H1 (cell line): ENCODE data around the gene THEMIS. TPM values are rescaled to one million over a fixed set of nuclear protein-coding genes. Genes with fewer than 3 reads are reported as not detected.

Experiments
- CTCF ChIA-PET: fragments of 300-600 bp; sonication (Branson Sonifier 250); formaldehyde crosslinking; loops from one replicate; lab custom pipeline; 2021; ENCODE audit not compliant: partially characterized antibody; lab: Charles Lee
- POLR2A ChIA-PET: fragments of 300-600 bp; sonication (Branson Sonifier 250); formaldehyde crosslinking; loops from one replicate; lab custom pipeline; 2021; ENCODE audit warnings: inconsistent platforms; ENCODE audit not compliant: partially characterized antibody; lab: Charles Lee
- DNase-seq, 2 experiments: peaks; one replicate each; pipeline versions ENCODE4 v3.0.0 to v3.0.0-alpha.2; 2010 to 2022; ENCODE audit warnings: low spot score in 2 of 2, low read depth in 1 of 2, mixed read lengths in 1 of 2
- FAIRE-seq: peaks from 2 replicates; lab custom pipeline; 2011; peaks lifted over from hg19 to GRCh38; lab: Jason Lieb, UNC
- H2AFZ ChIP-seq: 2 replicates; pipeline ENCODE4 v1.8.1; 2012; ENCODE audit warnings: low read length, inconsistent platforms
- H2AK5ac ChIP-seq: 2 replicates; pipeline ENCODE4 v1.6.1; 2013; ENCODE audit warnings: low read depth, low read length
- H2BK120ac ChIP-seq: replicated peaks from 2 replicates; pipeline ENCODE3; 2013; ENCODE audit warnings: low read depth, low read length, inconsistent platforms
- H2BK12ac ChIP-seq: 2 replicates; pipeline ENCODE4 v1.6.1; 2013; ENCODE audit warnings: low read depth, low read length
- H2BK15ac ChIP-seq: 2 replicates; pipeline ENCODE4 v1.6.1; 2013; ENCODE audit warnings: low read length
- H2BK20ac ChIP-seq: 2 replicates; pipeline ENCODE4 v1.6.1; 2013; ENCODE audit warnings: low read length
- H2BK5ac ChIP-seq: 2 replicates; pipeline ENCODE4 v1.6.1; 2013; ENCODE audit warnings: low read depth, low read length
- H3K14ac ChIP-seq: 2 replicates; pipeline ENCODE4 v1.6.1; 2013; ENCODE audit warnings: inconsistent platforms; ENCODE audit not compliant: insufficient read length
- H3K18ac ChIP-seq: 2 replicates; pipeline ENCODE4 v1.6.1; 2013; ENCODE audit warnings: low read length; ENCODE audit errors: extremely low read depth
- H3K23ac ChIP-seq: 2 replicates; pipeline ENCODE4 v1.6.1; 2013; ENCODE audit warnings: inconsistent platforms; ENCODE audit not compliant: insufficient read length
- H3K23me2 ChIP-seq: 2 replicates; pipeline ENCODE4 v1.6.1; 2013; ENCODE audit warnings: low read depth, low read length
- H3K27ac ChIP-seq: 2 replicates; pipeline ENCODE4 v1.6.1; 2011; ENCODE audit warnings: low read depth, low read length, inconsistent platforms
- H3K27me3 ChIP-seq, 4 experiments: replicated peaks in 1 of 4; 1 replicate in 1 of 4; 2 replicates in 3 of 4; pipeline versions ENCODE4 v1.6.1 to v1.8.1; 2011 to 2013; ENCODE audit warnings: low read length in 3 of 4, mild to moderate bottlenecking in 3 of 4, inconsistent platforms in 2 of 4, mixed read lengths in 2 of 4, moderate library complexity in 1 of 4; ENCODE audit not compliant: control insufficient read depth in 3 of 4, insufficient read depth in 3 of 4; ENCODE audit errors: extremely low read depth in 1 of 4
- H3K36me3 ChIP-seq, 4 experiments: 2 replicates each; pipeline versions ENCODE4 v1.6.1 to v1.8.1; 2011 to 2013; ENCODE audit warnings: mild to moderate bottlenecking in 4 of 4, low read length in 3 of 4, moderate library complexity in 2 of 4, control low read depth in 1 of 4, inconsistent platforms in 1 of 4; ENCODE audit not compliant: insufficient read depth in 4 of 4, control insufficient read depth in 2 of 4
- H3K4ac ChIP-seq: replicated peaks from 2 replicates; pipeline ENCODE3; 2013; ENCODE audit warnings: low read length, low read depth, mixed read lengths, inconsistent platforms; ENCODE audit not compliant: insufficient read length
- H3K4me1 ChIP-seq, 4 experiments: replicated peaks in 1 of 4; 1 replicate in 1 of 4; 2 replicates in 3 of 4; pipeline versions ENCODE4 v1.6.1 to v1.8.1; 2011 to 2013; ENCODE audit warnings: low read length in 3 of 4, inconsistent platforms in 2 of 4, mixed read lengths in 1 of 4; ENCODE audit not compliant: insufficient read depth in 4 of 4, control insufficient read depth in 3 of 4
- H3K4me2 ChIP-seq, 2 experiments: 2 replicates each; pipeline versions ENCODE4 v1.6.1 to v1.8.1; 2011 to 2013; ENCODE audit warnings: low read depth in 2 of 2, low read length in 2 of 2, control low read depth in 1 of 2, inconsistent platforms in 1 of 2, mild to moderate bottlenecking in 1 of 2; ENCODE audit not compliant: insufficient read depth in 1 of 2
- H3K4me3 ChIP-seq, 4 experiments: fragments of 200-600, 300-600 bp in 1 of 4; sonication (generic), shearing (Covaris generic), sonication (Bioruptor Twin) in 1 of 4; 2 replicates each; pipeline versions ENCODE4 v1.5.1 to v1.8.1; 2011 to 2016; ENCODE audit warnings: low read length in 4 of 4, low read depth in 3 of 4, control low read depth in 2 of 4, inconsistent platforms in 2 of 4, mild to moderate bottlenecking in 2 of 4, mixed read lengths in 1 of 4, moderate library complexity in 1 of 4; ENCODE audit not compliant: insufficient read depth in 2 of 4; ENCODE audit errors: extremely low read depth in 1 of 4
- H3K56ac ChIP-seq: replicated peaks from 2 replicates; pipeline ENCODE3; 2013; ENCODE audit warnings: low read depth, mild to moderate bottlenecking, mixed read lengths, low read length, inconsistent platforms; ENCODE audit not compliant: insufficient read length
- H3K79me1 ChIP-seq: 2 replicates; pipeline ENCODE4 v1.6.1; 2013; ENCODE audit warnings: low read depth, low read length, control low read depth
- H3K79me2 ChIP-seq, 2 experiments: 2 replicates each; pipeline versions ENCODE4 v1.6.1 to v1.8.1; 2012 to 2013; ENCODE audit warnings: low read length in 2 of 2, mild to moderate bottlenecking in 2 of 2, inconsistent platforms in 1 of 2; ENCODE audit not compliant: insufficient read depth in 2 of 2, control insufficient read depth in 1 of 2
- H3K9ac ChIP-seq, 4 experiments: replicated peaks in 1 of 4; 1 replicate in 1 of 4; 2 replicates in 3 of 4; pipeline versions ENCODE4 v1.6.1 to v1.8.1; 2011 to 2013; ENCODE audit warnings: low read depth in 3 of 4, low read length in 3 of 4, control low read depth in 2 of 4, mild to moderate bottlenecking in 2 of 4, moderate library complexity in 2 of 4, inconsistent platforms in 1 of 4; ENCODE audit errors: extremely low read depth in 1 of 4
- H3K9me3 ChIP-seq, 2 experiments: 2 replicates each; pipeline versions ENCODE4 v1.6.1 to v1.8.1; 2012 to 2013; ENCODE audit warnings: mild to moderate bottlenecking in 2 of 2, moderate library complexity in 2 of 2, control low read depth in 1 of 2, inconsistent platforms in 1 of 2, low read depth in 1 of 2, low read length in 1 of 2, mixed read lengths in 1 of 2; ENCODE audit not compliant: insufficient read depth in 2 of 2
- H4K20me1 ChIP-seq, 2 experiments: replicated peaks in 1 of 2; 2 replicates each; pipeline versions ENCODE3 to v1.8.1; 2011 to 2013; ENCODE audit warnings: inconsistent platforms in 2 of 2, low read length in 2 of 2, mild to moderate bottlenecking in 1 of 2; ENCODE audit not compliant: insufficient read depth in 2 of 2, control insufficient read depth in 1 of 2
- H4K5ac ChIP-seq: 2 replicates; pipeline ENCODE4 v1.6.1; 2013; ENCODE audit warnings: low read length, low read depth, mixed read lengths, inconsistent platforms; ENCODE audit not compliant: insufficient read length
- H4K8ac ChIP-seq: 2 replicates; pipeline ENCODE4 v1.8.0; 2013; ENCODE audit warnings: mild to moderate bottlenecking, moderate library complexity, low read length, inconsistent platforms; ENCODE audit not compliant: insufficient read depth; ENCODE audit errors: extremely low read depth
- H4K91ac ChIP-seq: replicated peaks from 2 replicates; pipeline ENCODE3; 2013; ENCODE audit warnings: low read length, mixed read lengths, inconsistent platforms; ENCODE audit not compliant: insufficient read length
- ASH2L ChIP-seq: fragments of 200-600, 300-600 bp; sonication (generic); IDR thresholded peaks from one replicate; pipeline ENCODE4 v1.7.1; 2017; ENCODE audit warnings: low read length
- CHD1 ChIP-seq: IDR thresholded peaks from 2 replicates; pipeline ENCODE4 v1.6.1; 2012; ENCODE audit warnings: low read depth, low read length, improper control_type of control experiment
- CTCF ChIP-seq, 3 experiments: IDR thresholded peaks; 1 replicate in 2 of 3; 2 replicates in 1 of 3; pipeline versions ENCODE4 v1.5.1 to v1.6.1; 2011; ENCODE audit warnings: low read length in 3 of 3, mild to moderate bottlenecking in 3 of 3, inconsistent platforms in 2 of 3, low read depth in 1 of 3, moderate library complexity in 1 of 3; ENCODE audit not compliant: insufficient read depth in 1 of 3; ENCODE audit errors: control extremely low read depth in 1 of 3
- HDAC2 ChIP-seq, 2 experiments: fragments of 300-600 bp in 1 of 2; sonication (generic) in 1 of 2; IDR thresholded peaks; 2 replicates each; pipeline ENCODE4 v1.6.1; 2011 to 2012; ENCODE audit warnings: low read depth in 2 of 2, low read length in 2 of 2, mild to moderate bottlenecking in 2 of 2, moderate library complexity in 2 of 2, borderline replicate concordance in 1 of 2, inconsistent platforms in 1 of 2
- JUN ChIP-seq: IDR thresholded peaks from 2 replicates; pipeline ENCODE4 v1.6.1; 2011; ENCODE audit warnings: low read depth, mild to moderate bottlenecking, improper control_type of control experiment, low read length
- PHF8 ChIP-seq: fragments of 200-600 bp; sonication (generic); conservative IDR thresholded peaks from 2 replicates; pipeline ENCODE4 v1.7.1; 2012; ENCODE audit warnings: low read depth, mild to moderate bottlenecking, inconsistent platforms, low read length, moderate library complexity
- RFX5 ChIP-seq: IDR thresholded peaks from 2 replicates; pipeline ENCODE4 v1.6.1; 2011; ENCODE audit warnings: low read depth, low read length, improper control_type of control experiment, borderline replicate concordance
- SIN3A ChIP-seq, 2 experiments: IDR thresholded peaks in 1 of 2; conservative IDR thresholded peaks in 1 of 2; 2 replicates each; pipeline ENCODE4 v1.6.1; 2011 to 2012; ENCODE audit warnings: low read length in 2 of 2, improper control_type of control experiment in 1 of 2, low read depth in 1 of 2, mild to moderate bottlenecking in 1 of 2
- TAF1 ChIP-seq: IDR thresholded peaks from 2 replicates; pipeline ENCODE4 v1.6.1; 2011; ENCODE audit warnings: mild to moderate bottlenecking, low read depth, low read length
- TAF7 ChIP-seq: optimal IDR thresholded peaks from 2 replicates; pipeline ENCODE3; 2011; ENCODE audit warnings: low read depth, mild to moderate bottlenecking, inconsistent platforms, low read length, moderate library complexity, borderline replicate concordance
- TBP ChIP-seq: IDR thresholded peaks from 2 replicates; pipeline ENCODE4 v1.6.1; 2011; ENCODE audit warnings: low read depth, low read length, improper control_type of control experiment
- WGBS, 2 experiments: shearing (Covaris generic) in 1 of 2; methylation state at CpG; one replicate each; pipeline versions ENCODE4 v1.1.6 to v1.1.7; 2013 to 2015; ENCODE audit warnings: low lambda C conversion rate in 2 of 2, mixed read lengths in 2 of 2, inconsistent platforms in 1 of 2, low coverage in 1 of 2, missing lambda C conversion rate in 1 of 2; ENCODE audit not compliant: insufficient replicate concordance in 2 of 2, insufficient coverage in 1 of 2, insufficient read length in 1 of 2; ENCODE audit errors: extremely low coverage in 1 of 2, missing lambda C conversion rate in 1 of 2; 5-methylcytosine and 5-hydroxymethylcytosine counted together
- polyA plus RNA-seq, 7 experiments: library from polyadenylated mRNA; depleted of rRNA in 3 of 7; stranded (reverse) in 5 of 7; unstranded in 2 of 7; fragments of >200 nt in 5 of 7; fragments of 200-250 nt in 2 of 7; gene quantifications; 1 replicate in 5 of 7; 2 replicates in 1 of 7; 4 replicates in 1 of 7; pipeline versions ENCODE4 v1.2.1 to v1.2.3, GENCODE V29; 2011 to 2013; ENCODE audit warnings: missing spikeins in 2 of 7, mixed read lengths in 2 of 7
- total RNA-seq: library from RNA; stranded (reverse); fragmentation: NEBNext Ultra II Directional; extraction: Animal tissue kit (Norgen Biotek cat#: 25700); gene quantifications from 2 replicates; pipeline ENCODE4 v1.2.1, GENCODE V29; 2021

The THEMIS gene
- total and polyA plus RNA-seq, 2 of the 8 experiments (the other 6 are each of a cell fraction or from before 2014, with no cell fraction given), result not detected

DNA sequence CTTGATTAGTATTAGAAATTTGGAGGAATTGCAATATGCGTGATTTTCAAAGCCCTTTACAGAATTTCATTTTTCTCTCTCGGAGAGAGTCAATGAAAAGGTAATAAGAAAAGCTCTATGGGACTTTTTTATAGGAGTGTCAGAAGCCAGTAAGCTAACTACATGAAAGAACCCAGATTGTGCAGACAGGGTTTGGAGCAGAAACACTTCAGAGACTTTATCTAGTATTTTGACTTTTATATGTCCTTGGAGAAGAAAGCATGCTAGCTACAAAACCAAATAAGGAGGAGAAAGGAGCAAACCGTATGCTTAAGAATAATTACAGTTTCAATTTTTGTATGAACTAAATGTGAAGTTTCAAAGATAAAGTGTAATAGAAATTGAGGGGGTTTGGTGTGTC, 182.2 kb downstream of the THEMIS start:
- FAIRE-seq (no peak), DNase-seq (no peak)
- H3K27ac ChIP-seq, result no peak overlapping the region
- no peaks in the 10 kb centered on the region for H3K4me1 ChIP-seq
- ChIA-PET POLR2A (no interaction called here), CTCF (interaction anchor here (0.8 kb wide), 1 partner anchor 19 kb away, joined by 3 read pairs; no protein-coding TSS in a partner anchor)
- no peak overlapping the region for H2BK15ac ChIP-seq
- H4K91ac ChIP-seq, result no peak overlapping the region
- H2AK5ac ChIP-seq, result no peak overlapping the region
- no peak overlapping the region for H3K18ac ChIP-seq
- no peak overlapping the region for H3K4ac ChIP-seq
- H2BK5ac ChIP-seq, result no peak overlapping the region
- H2BK120ac ChIP-seq, result no peak overlapping the region
- H3K23me2 ChIP-seq, result no peaks in the 10 kb centered on the region
- 87% methylated on average over 3 of the region's 3 CpGs; no CpG with 5 or more reads in 1 of the 2 experiments for WGBS, 2 experiments
- H3K14ac ChIP-seq, result no peak overlapping the region
- H3K23ac ChIP-seq, result no peak overlapping the region
- H3K9me3 ChIP-seq, result no peaks in the 10 kb centered on the region
- H3K56ac ChIP-seq, result no peak overlapping the region
- H4K8ac ChIP-seq, result no peak overlapping the region
- no peaks in the 10 kb centered on the region for H3K27me3 ChIP-seq
- no peaks in the 10 kb centered on the region for H3K36me3 ChIP-seq
- no peaks in the 10 kb centered on the region for H3K79me2 ChIP-seq
- no peak overlapping the region for H3K4me3 ChIP-seq
- H2AFZ ChIP-seq, result no peak overlapping the region
- no peak overlapping the region for H3K4me2 ChIP-seq
- no peak overlapping the region for H3K9ac ChIP-seq
- H4K20me1 ChIP-seq, result no peaks in the 10 kb centered on the region
- H4K5ac ChIP-seq, result no peak overlapping the region
- H3K79me1 ChIP-seq, result no peaks in the 10 kb centered on the region
- no peak overlapping the region for H2BK12ac ChIP-seq
- H2BK20ac ChIP-seq, result no peak overlapping the region
- no peak for TF ChIP-seq ASH2L
- TF ChIP-seq TAF7, result no peak
- TF ChIP-seq SIN3A (conservative IDR thresholded peaks at IDR 0.05 in 1 of 2, IDR thresholded peaks at IDR 0.05 in 1 of 2; ENCODE audit: low read depth in 1 of 2, low read length in 2 of 2), result no peak
- TF ChIP-seq TAF1, result no peak
- no peak for TF ChIP-seq HDAC2 (IDR thresholded peaks at IDR 0.05; ENCODE audit: borderline replicate concordance in 1 of 2, low read depth in 2 of 2, low read length in 2 of 2)
- no peak for TF ChIP-seq CHD1
- TF ChIP-seq RFX5, result no peak
- TF ChIP-seq CTCF (IDR thresholded peaks at IDR 0.05; ENCODE audit: control extremely low read depth in 1 of 3, insufficient read depth in 1 of 3, low read depth in 1 of 3, low read length in 3 of 3), result no peak
- TF ChIP-seq JUN, result no peak
- TF ChIP-seq PHF8, result no peak
- no peak for TF ChIP-seq TBP
